ENCODE data around the gene MRPL20. TPM values are rescaled to one million over a fixed set of nuclear protein-coding genes. Genes with fewer than 3 reads are reported as not detected.
A peak's percentile ranks its signal among the peaks of the same experiment; 100 is the strongest.

The MRPL20 gene
- total RNA-seq, 2 donors from 2014 or later = 72.8 to 85.9 TPM

DNA sequence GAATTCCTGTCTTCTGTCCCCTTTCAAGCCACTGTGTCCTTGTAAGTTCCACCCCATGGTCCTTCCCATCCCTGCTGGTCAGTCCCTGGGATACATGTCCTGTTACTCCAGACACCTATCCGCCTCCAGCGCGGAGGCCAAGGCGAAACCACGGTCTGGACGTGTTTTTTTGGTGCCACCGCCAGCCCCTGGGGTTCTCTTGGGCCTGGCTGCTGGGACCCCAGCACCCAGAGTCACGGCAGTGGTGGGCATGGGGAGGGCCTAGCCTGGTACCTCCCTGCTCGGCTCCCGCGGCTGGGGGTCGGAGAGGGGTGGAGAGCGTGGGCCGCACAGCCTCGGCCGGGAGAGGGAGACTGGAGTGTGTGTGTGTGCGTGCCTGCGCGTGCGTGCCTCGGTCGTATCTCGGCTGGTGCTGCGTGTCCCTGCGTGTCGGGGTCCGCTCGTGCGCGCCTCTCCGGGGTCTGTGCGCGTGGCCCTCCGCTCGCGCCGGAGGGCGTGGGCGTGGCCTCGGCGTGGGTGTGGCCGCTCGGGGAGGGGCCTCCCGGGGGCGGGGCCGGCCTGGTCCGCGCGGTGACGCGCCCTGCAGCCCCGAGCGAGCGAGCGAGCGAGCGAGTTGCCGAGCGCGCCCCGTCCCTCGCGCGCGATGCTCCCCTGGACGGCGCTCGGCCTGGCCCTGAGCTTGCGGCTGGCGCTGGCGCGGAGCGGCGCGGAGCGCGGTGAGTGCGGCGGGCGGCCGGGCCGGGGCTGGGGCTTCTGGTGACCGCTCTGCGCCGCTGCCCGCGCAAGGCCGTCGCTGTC, 28.2 kb upstream of the MRPL20 start, which contains the start of gene VWA1:
TSS of gene VWA1 (plus strand) at position 585 of the 798 bp plus-strand sequence. CDS start at position 644, 59 bp downstream.
- TF ChIP-seq POLR2A (IDR thresholded peaks at IDR 0.05) = peak in 2 of 3 donors; percentile 31 to 44
- TF ChIP-seq, protein P1, sequence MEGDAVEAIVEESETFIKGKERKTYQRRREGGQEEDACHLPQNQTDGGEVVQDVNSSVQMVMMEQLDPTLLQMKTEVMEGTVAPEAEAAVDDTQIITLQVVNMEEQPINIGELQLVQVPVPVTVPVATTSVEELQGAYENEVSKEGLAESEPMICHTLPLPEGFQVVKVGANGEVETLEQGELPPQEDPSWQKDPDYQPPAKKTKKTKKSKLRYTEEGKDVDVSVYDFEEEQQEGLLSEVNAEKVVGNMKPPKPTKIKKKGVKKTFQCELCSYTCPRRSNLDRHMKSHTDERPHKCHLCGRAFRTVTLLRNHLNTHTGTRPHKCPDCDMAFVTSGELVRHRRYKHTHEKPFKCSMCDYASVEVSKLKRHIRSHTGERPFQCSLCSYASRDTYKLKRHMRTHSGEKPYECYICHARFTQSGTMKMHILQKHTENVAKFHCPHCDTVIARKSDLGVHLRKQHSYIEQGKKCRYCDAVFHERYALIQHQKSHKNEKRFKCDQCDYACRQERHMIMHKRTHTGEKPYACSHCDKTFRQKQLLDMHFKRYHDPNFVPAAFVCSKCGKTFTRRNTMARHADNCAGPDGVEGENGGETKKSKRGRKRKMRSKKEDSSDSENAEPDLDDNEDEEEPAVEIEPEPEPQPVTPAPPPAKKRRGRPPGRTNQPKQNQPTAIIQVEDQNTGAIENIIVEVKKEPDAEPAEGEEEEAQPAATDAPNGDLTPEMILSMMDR (IDR thresholded peaks at IDR 0.05) = peak in 1 of 7 experiments; percentile 11
- Histone ChIP-seq H3K9me3 (no peaks in the 10 kb centered on the region), H3K4me1 (peaks cover 84% of the 10 kb centered on the region), H3K4me3 (peak within 1 kb of the TSS in 1 of 2 donors; percentile 28), H3K36me3 (replicated peaks in 1 of 2; ENCODE audit: insufficient read depth in 1 of 2, low read depth in 2 of 2) (no peaks in the 10 kb centered on the region), H3K27me3 (no peaks in the 10 kb centered on the region), H3K27ac (peak within 1 kb of the TSS; percentile 78 to 94 (median 93))
- ATAC-seq (peak; percentile 53), DNase-seq (peak; percentile 67 to 82 (median 72))
- intact Hi-C loops (cut with DNase I) = loop anchor here (5.0 kb wide), 1 partner anchor 33 kb away; no protein-coding TSS in a partner anchor
- 9 to 90% methylated on average over 2 to 84 of the region's 89 CpGs for WGBS, 2 donors

DNA sequence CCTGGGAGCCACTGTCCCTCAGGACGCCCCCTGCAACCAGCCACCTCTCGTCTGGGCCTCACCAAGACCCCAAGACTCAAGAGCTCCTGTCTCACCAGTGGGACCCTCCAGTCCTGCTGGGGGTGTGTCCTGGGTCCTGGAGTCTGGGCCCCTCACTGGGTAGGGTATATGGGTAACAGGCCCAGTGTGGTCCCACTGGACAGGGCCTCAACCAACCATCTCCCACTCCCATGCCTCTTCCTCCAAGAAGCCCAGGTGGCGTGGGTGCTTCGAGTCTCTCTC, 27.7 kb upstream of the MRPL20 start:
- TF ChIP-seq, protein P1 (IDR thresholded peaks at IDR 0.05) = no peak
- no peak for TF ChIP-seq POLR2A (IDR thresholded peaks at IDR 0.05)
- intact Hi-C loops (cut with DNase I) = loop anchor here (5.0 kb wide), 1 partner anchor 32 kb away; no protein-coding TSS in a partner anchor
- H3K9me3 ChIP-seq = no peaks in the 10 kb centered on the region
- H3K27me3 ChIP-seq = no peaks in the 10 kb centered on the region
- ATAC-seq = no peak
- H3K27ac ChIP-seq = peak overlapping the region; percentile 78 to 94 (median 93)
- no peak overlapping the region for H3K4me3 ChIP-seq
- peaks cover 89% of the 10 kb centered on the region for H3K4me1 ChIP-seq
- H3K36me3 ChIP-seq (replicated peaks in 1 of 2; ENCODE audit: insufficient read depth in 1 of 2, low read depth in 2 of 2) = no peaks in the 10 kb centered on the region
- no peak for DNase-seq
- 72 to 91% methylated on average over 2 to 4 of the region's 4 CpGs for WGBS, 2 donors

DNA sequence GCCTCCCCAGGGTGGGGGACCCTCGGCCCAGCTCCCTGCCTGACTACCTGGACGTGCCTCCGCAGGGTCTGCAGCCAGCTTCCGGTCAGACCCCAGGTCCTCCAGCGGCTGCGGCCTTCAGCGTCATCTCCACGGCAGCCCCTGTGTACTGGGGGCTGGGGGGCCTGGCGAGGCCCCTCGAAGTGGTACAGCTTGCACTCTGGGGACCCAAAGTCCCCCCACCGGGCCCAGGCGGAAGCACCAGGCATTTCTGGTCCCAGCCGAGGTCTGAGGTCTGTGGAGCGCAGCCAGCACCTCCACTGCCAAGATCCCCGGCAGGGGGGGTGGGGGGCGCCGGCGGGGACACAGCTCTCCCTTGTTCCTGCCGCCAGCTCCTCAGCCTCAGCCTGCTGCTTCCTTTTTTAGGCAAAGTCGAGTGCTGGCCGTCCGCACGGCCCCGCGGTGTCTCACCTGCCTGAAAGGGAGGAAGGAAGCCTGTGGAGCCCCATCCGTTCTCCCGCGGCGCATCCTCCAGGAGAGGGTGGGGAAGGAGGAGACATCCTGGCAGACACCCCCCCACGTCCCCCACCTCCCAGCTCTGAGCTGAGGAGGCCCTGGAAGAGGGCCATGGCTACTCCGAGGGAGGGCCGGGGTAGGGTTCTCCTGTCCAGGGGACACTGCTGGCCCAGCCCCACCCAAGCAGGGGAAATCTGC, 27.2 kb upstream of the MRPL20 start:
- no peaks in the 10 kb centered on the region for H3K9me3 ChIP-seq
- TF ChIP-seq POLR2A (IDR thresholded peaks at IDR 0.05) = peak in 1 of 3 donors; percentile 22
- TF ChIP-seq, protein P1 (IDR thresholded peaks at IDR 0.05) = no peak
- ATAC-seq (peak; percentile 12), DNase-seq (peak; percentile 56 to 71 (median 62))
- H3K4me1 ChIP-seq = peaks cover 94% of the 10 kb centered on the region
- H3K27me3 ChIP-seq = no peaks in the 10 kb centered on the region
- peak overlapping the region; percentile 78 to 94 (median 93) for H3K27ac ChIP-seq
- H3K36me3 ChIP-seq (replicated peaks in 1 of 2; ENCODE audit: insufficient read depth in 1 of 2, low read depth in 2 of 2) = no peaks in the 10 kb centered on the region
- WGBS, 2 donors = 34 to 40% methylated on average over 9 to 30 of the region's 32 CpGs
- intact Hi-C loops (cut with DNase I) = no loop called here
- H3K4me3 ChIP-seq = no peak overlapping the region

DNA sequence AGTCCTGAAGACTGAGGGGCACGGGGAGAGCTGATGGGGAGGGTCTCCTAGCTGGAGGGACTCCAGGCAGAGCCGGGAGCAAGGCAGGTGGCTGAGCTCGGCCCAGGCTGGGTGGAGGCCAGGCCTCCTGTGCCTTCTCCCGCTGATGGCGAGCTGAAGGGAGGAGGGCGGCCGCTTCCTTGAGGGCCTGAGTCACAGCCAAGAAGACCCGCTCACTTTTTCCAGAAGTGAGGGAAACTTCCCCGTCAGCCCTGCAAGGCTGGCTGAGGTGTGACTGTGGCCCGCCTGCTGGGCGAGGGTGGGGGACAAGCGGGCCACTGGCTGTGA, 26.7 kb upstream of the MRPL20 start:
- Histone ChIP-seq H3K27me3 (no peaks in the 10 kb centered on the region), H3K4me3 (no peak overlapping the region), H3K9me3 (no peaks in the 10 kb centered on the region), H3K27ac (peak overlapping the region; percentile 78 to 94 (median 93)), H3K4me1 (peaks cover 95% of the 10 kb centered on the region), H3K36me3 (replicated peaks in 1 of 2; ENCODE audit: insufficient read depth in 1 of 2, low read depth in 2 of 2) (no peaks in the 10 kb centered on the region)
- ATAC-seq = no peak
- DNase-seq = peak in 2 of 4 donors; percentile 47 to 49
- intact Hi-C loops (cut with DNase I) = no loop called here
- TF ChIP-seq, protein P1 (IDR thresholded peaks at IDR 0.05) = no peak
- TF ChIP-seq POLR2A (IDR thresholded peaks at IDR 0.05) = no peak
- 26 to 48% methylated on average over 3 to 12 of the region's 12 CpGs for WGBS, 2 donors

Measured in body of pancreas (tissue), 4 donors.